ENCODE results near the gene CAGE1. TPM values are rescaled to one million over a fixed set of nuclear protein-coding genes. Genes with fewer than 3 reads are reported as not detected.

The CAGE1 gene
- total and polyA plus RNA-seq, 2 donors (not counting 3 experiments of a cell fraction or from before 2014, with no cell fraction given): not detected

DNA sequence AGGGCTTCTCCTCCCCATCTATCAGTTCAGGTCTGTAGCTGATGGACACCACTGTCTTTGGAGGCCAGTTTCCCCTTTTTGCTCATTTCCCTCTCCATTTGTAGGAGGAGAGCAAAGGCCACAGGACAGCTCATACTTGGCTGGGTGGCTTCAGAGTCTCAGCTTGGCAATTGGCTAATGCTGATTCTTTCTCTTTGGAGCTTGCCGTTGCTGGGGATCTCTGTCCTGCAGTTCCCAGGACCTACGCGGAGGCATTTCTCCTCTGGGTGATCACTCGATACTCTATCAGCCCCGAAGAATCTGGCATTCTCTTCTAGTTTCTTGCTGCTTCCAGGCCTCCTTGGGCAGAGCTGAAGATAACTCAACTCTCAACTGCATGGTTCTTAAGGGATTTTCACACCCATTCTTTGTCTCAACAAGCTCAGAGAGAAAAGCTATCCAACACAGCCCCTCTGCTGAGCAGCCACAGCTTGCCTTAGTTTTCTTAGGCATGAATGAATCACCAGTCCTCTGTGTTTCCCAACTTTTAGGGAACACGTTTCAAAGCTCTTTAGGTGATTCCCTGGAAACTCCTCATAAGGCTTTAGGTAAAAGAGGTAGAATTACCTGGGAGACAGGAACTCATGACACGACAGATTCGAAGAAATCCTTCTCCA, 57.3 kb downstream of the CAGE1 start:
- no peak for FAIRE-seq
- no peaks in the 10 kb centered on the region for H3K79me2 ChIP-seq (ENCODE audit: control insufficient read depth, insufficient read depth, low read length)
- H3K9ac ChIP-seq (replicated peaks; ENCODE audit: extremely low read depth, insufficient read depth, low read length): no peak overlapping the region
- H3K36me3 ChIP-seq (ENCODE audit: control insufficient read depth in 2 of 2, extremely low read depth in 1 of 2, insufficient read depth in 2 of 2, low read length in 2 of 2): no peaks in the 10 kb centered on the region
- dilution Hi-C loops (cut with MboI; ENCODE audit: extremely low pct_ligation_motif_present, low sequenced_read_pairs) (no loop called here), intact Hi-C loops (cut with micrococcal nuclease) (no loop called here)
- no peak overlapping the region for H3K27ac ChIP-seq (ENCODE audit: insufficient read depth, low read depth, low read length)
- no peaks in the 10 kb centered on the region for H3K4me1 ChIP-seq (ENCODE audit: control insufficient read depth, extremely low read depth, insufficient read depth, low read length)
- H3K9me3 ChIP-seq (replicated peaks; ENCODE audit: control insufficient read depth, insufficient read depth, low read length): no peaks in the 10 kb centered on the region
- no peak for TF ChIP-seq EZH2 (IDR thresholded peaks at IDR 0.05; ENCODE audit: borderline replicate concordance, low read depth, low read length, severe bottlenecking)
- TF ChIP-seq, protein P1, sequence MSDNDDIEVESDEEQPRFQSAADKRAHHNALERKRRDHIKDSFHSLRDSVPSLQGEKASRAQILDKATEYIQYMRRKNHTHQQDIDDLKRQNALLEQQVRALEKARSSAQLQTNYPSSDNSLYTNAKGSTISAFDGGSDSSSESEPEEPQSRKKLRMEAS (IDR thresholded peaks at IDR 0.05; ENCODE audit: insufficient read depth, insufficient read length): no peak
- TF ChIP-seq FOS (IDR thresholded peaks at IDR 0.05; ENCODE audit: borderline replicate concordance, insufficient read depth, low read length): no peak
- no peak for TF ChIP-seq POLR2AphosphoS5 (IDR thresholded peaks at IDR 0.05; ENCODE audit: insufficient read depth, low read depth, low read length)
- TF ChIP-seq CTCF (IDR thresholded peaks at IDR 0.05; ENCODE audit: extremely low read depth in 1 of 2, insufficient read depth in 1 of 2, low read depth in 1 of 2, low read length in 2 of 2): no peak
- no peak for TF ChIP-seq GATA2 (IDR thresholded peaks at IDR 0.05; ENCODE audit: insufficient read depth, insufficient read length, low read depth, low read length)
- TF ChIP-seq POLR2A (IDR thresholded peaks at IDR 0.05; ENCODE audit: low read depth, low read length): no peak
- TF ChIP-seq JUN (IDR thresholded peaks at IDR 0.05; ENCODE audit: borderline replicate concordance, insufficient read depth, insufficient read length, low read depth): no peak
- TF ChIP-seq MYC (IDR thresholded peaks at IDR 0.05; ENCODE audit: low read depth, low read length): no peak
- H4K20me1 ChIP-seq (replicated peaks; ENCODE audit: control insufficient read depth, extremely low read depth, insufficient read depth, low read length): no peaks in the 10 kb centered on the region
- no peak overlapping the region for H2AFZ ChIP-seq (ENCODE audit: low read depth, low read length)
- ChIA-PET CTCF (interaction anchor here (1.5 kb wide), 1 partner anchor 16 kb away, joined by 4 read pairs; no protein-coding TSS in a partner anchor), POLR2A (no interaction called here)
- BruUV-seq (replicated peaks): no TSS peak
- peaks cover 4 to 10% of the 10 kb centered on the region in 2 experiments for H3K27me3 ChIP-seq (ENCODE audit: control insufficient read depth in 2 of 2, insufficient read depth in 2 of 2, low read length in 2 of 2)
- no peak overlapping the region for H3K4me3 ChIP-seq (replicated peaks in 1 of 3; ENCODE audit: insufficient read depth in 1 of 3, low read depth in 1 of 3, low read length in 3 of 3)
- DNase-seq (ENCODE audit: low read depth, low spot score): no peak
- H3K4me2 ChIP-seq (ENCODE audit: insufficient read depth, low read length): no peak overlapping the region
- H3K9me1 ChIP-seq (replicated peaks; ENCODE audit: control insufficient read depth, extremely low read depth, insufficient read depth, low read length): no peaks in the 10 kb centered on the region

Measured in endothelial cell of umbilical vein (primary cell).